Stimulated activated CD8-positive, alpha-beta memory T cell treated with anti-CD3 and anti-CD28 coated beads, Interleukin-2, amount 100 ng/mL, for 1 hour (primary cell): ENCODE results near the gene KLHL12.
A peak's percentile ranks its signal among the peaks of the same experiment; 100 is the strongest.

ENCODE experiments used
- DNase-seq, 2 donors: peaks; one replicate each; pipeline ENCODE4 v3.0.0-alpha.2; 2020; ENCODE audit warnings: low read depth in 2 of 2

KLHL12 gene

GRCh38 chr1:202926581-202927491 is at the start of gene KLHL12:
TSS of gene KLHL12 (minus strand) at chr1:202927234. CDS start at chr1:202925162, 2,072 bp downstream.
- peak; percentile 88 to 91 for DNase-seq

GRCh38 chr1:202976633-202977032 is 49.6 kb upstream of the KLHL12 start:
- no peak for DNase-seq

GRCh38 chr1:202974856-202975255 is 47.8 kb upstream of the KLHL12 start:
- DNase-seq, result no peak

GRCh38 chr1:202972046-202972445 is 45.0 kb upstream of the KLHL12 start:
- DNase-seq, result no peak

GRCh38 chr1:202968895-202969295 is 41.9 kb upstream of the KLHL12 start:
- no peak for DNase-seq

- DNase-seq, result no peak
Measured at GRCh38 chr1:202968351-202968750, 41.3 kb upstream of the KLHL12 start.

GRCh38 chr1:202967684-202968281 is 40.7 kb upstream of the KLHL12 start:
- no peak for DNase-seq

GRCh38 chr1:202966006-202966898 is 39.2 kb upstream of the KLHL12 start:
- no peak for DNase-seq

GRCh38 chr1:202965422-202965821 is 38.4 kb upstream of the KLHL12 start:
- DNase-seq, result no peak

GRCh38 chr1:202964791-202965410 is 37.9 kb upstream of the KLHL12 start:
- DNase-seq, result no peak

- DNase-seq, result no peak
Measured at GRCh38 chr1:202961220-202961880, 34.3 kb upstream of the KLHL12 start.

GRCh38 chr1:202959276-202959620 is 32.2 kb upstream of the KLHL12 start:
- DNase-seq, result no peak

GRCh38 chr1:202958544-202959275 is 31.7 kb upstream of the KLHL12 start:
- DNase-seq, result no peak

GRCh38 chr1:202957733-202958543 is 30.9 kb upstream of the KLHL12 start, which contains the start of gene ADIPOR1:
TSS of gene ADIPOR1 (minus strand) at chr1:202958312. CDS start at chr1:202951070, 7,242 bp downstream.
- DNase-seq, result peak; percentile 84 to 88

GRCh38 chr1:202956969-202957368 is 29.9 kb upstream of the KLHL12 start:
- no peak for DNase-seq

GRCh38 chr1:202954057-202954745 is 27.2 kb upstream of the KLHL12 start:
- no peak for DNase-seq

- DNase-seq, result no peak
Measured at GRCh38 chr1:202953392-202953791, 26.4 kb upstream of the KLHL12 start.

GRCh38 chr1:202952818-202953217 is 25.8 kb upstream of the KLHL12 start:
- no peak for DNase-seq

- no peak for DNase-seq
Measured at GRCh38 chr1:202952099-202952498, 25.1 kb upstream of the KLHL12 start.
